ENCODE data around the gene IFNA6. TPM values are rescaled to one million over a fixed set of nuclear protein-coding genes. Genes with fewer than 3 reads are reported as not detected.

The IFNA6 gene
- total RNA-seq, result not detected

- Histone ChIP-seq H3K9me3 (no peaks in the 10 kb centered on the region), H3K4me3 (no peak within 1 kb of the TSS), H3K27me3 (peaks cover 8% of the 10 kb centered on the region), H3K27ac (no peak within 1 kb of the TSS), H3K36me3 (no peaks in the 10 kb centered on the region), H3K4me1 (no peaks in the 10 kb centered on the region)
- no peak for DNase-seq (ENCODE audit: low spot score in 2 of 2)
- 79% methylated on average over 1 of the region's 1 CpG for WGBS
- TF ChIP-seq POLR2AphosphoS5 (IDR thresholded peaks at IDR 0.05), result no peak
Observed at GRCh38 chr9:21350787-21351186, at the start of gene IFNA6. Gene IFNA6 (minus strand): TSS chr9:21350887. CDS start chr9:21350887, 0 bp downstream.

GRCh38 chr9:21399956-21400355, 49.3 kb upstream of the IFNA6 start:
- H3K36me3 ChIP-seq, result no peaks in the 10 kb centered on the region
- 19% methylated on average over 3 of the region's 3 CpGs for WGBS
- TF ChIP-seq CTCF (IDR thresholded peaks at IDR 0.05) (no peak), POLR2AphosphoS5 (IDR thresholded peaks at IDR 0.05) (no peak), EP300 (IDR thresholded peaks at IDR 0.05) (no peak), POLR2A (IDR thresholded peaks at IDR 0.05) (no peak)
- H3K9me3 ChIP-seq, result no peaks in the 10 kb centered on the region
- peaks cover 19% of the 10 kb centered on the region for H3K4me1 ChIP-seq
- H3K27me3 ChIP-seq, result peaks cover 67% of the 10 kb centered on the region
- DNase-seq (ENCODE audit: low spot score in 2 of 2), result no peak
- H3K27ac ChIP-seq, result no peak overlapping the region
- H3K4me3 ChIP-seq, result no peak overlapping the region

GRCh38 chr9:21398955-21399489, 48.3 kb upstream of the IFNA6 start:
- peaks cover 19% of the 10 kb centered on the region for H3K4me1 ChIP-seq
- no peak for DNase-seq (ENCODE audit: low spot score in 2 of 2)
- 89% methylated on average over 5 of the region's 5 CpGs for WGBS
- peaks cover 71% of the 10 kb centered on the region for H3K27me3 ChIP-seq
- no peaks in the 10 kb centered on the region for H3K9me3 ChIP-seq
- no peaks in the 10 kb centered on the region for H3K36me3 ChIP-seq
- TF ChIP-seq POLR2A (IDR thresholded peaks at IDR 0.05) (no peak), CTCF (IDR thresholded peaks at IDR 0.05) (no peak), POLR2AphosphoS5 (IDR thresholded peaks at IDR 0.05) (no peak), EP300 (IDR thresholded peaks at IDR 0.05) (no peak)
- no peak overlapping the region for H3K4me3 ChIP-seq
- no peak overlapping the region for H3K27ac ChIP-seq

GRCh38 chr9:21395778-21396717, 45.4 kb upstream of the IFNA6 start:
- 21% methylated on average over 17 of the region's 40 CpGs for WGBS
- Histone ChIP-seq H3K4me3 (peak overlapping the region; percentile 44), H3K36me3 (no peaks in the 10 kb centered on the region), H3K27me3 (peaks cover 64% of the 10 kb centered on the region), H3K9me3 (no peaks in the 10 kb centered on the region), H3K27ac (no peak overlapping the region), H3K4me1 (peaks cover 7% of the 10 kb centered on the region)
- TF ChIP-seq POLR2AphosphoS5 (IDR thresholded peaks at IDR 0.05) (no peak), CTCF (IDR thresholded peaks at IDR 0.05) (peak in 1 of 2 donors; percentile 64)
- peak in 1 of 2 donors; percentile 74 for DNase-seq (ENCODE audit: low spot score in 2 of 2)

- Histone ChIP-seq H3K9me3 (no peaks in the 10 kb centered on the region), H3K36me3 (no peaks in the 10 kb centered on the region), H3K4me1 (peaks cover 7% of the 10 kb centered on the region), H3K27me3 (peaks cover 55% of the 10 kb centered on the region), H3K27ac (no peak overlapping the region), H3K4me3 (no peak overlapping the region)
- 79% methylated on average over 6 of the region's 6 CpGs for WGBS
- TF ChIP-seq POLR2A (IDR thresholded peaks at IDR 0.05) (no peak), CTCF (IDR thresholded peaks at IDR 0.05) (peak in 1 of 2 donors; percentile 23)
- DNase-seq (ENCODE audit: low spot score in 2 of 2), result no peak
Observed at GRCh38 chr9:21392270-21392669, 41.6 kb upstream of the IFNA6 start.
